Measurements from ENCODE around the gene TEC.

Gene TEC

DNA sequence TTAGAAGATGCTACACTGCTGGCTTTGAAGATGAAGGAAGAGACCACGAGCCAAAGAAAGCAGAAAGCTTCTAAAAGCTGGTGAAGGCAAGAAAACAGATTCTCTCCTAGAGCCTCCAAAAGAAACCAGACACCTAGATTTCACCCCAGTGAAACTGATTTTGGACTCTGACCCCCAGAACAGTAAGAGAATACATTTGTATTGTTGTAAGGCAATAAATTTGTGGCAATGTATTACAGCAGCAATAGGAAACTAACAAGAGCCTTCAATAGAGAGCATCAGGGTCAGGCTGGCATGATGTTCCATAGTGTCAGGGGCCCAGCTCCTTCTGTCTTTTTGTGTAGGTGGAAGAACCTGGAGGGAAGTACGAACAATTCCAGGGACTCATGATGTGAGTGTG is 6.0 kb upstream of the TEC start:
- H3K9me3 ChIP-seq (ENCODE audit: severe bottlenecking): no peaks in the 10 kb centered on the region
- DNase-seq (ENCODE audit: low spot score) (no peak), ATAC-seq (ENCODE audit: low read depth) (no peak)
- no peak overlapping the region for H3K4me3 ChIP-seq (ENCODE audit: severe bottlenecking)
- no peaks in the 10 kb centered on the region for H3K4me1 ChIP-seq (ENCODE audit: insufficient read depth, poor library complexity, severe bottlenecking)
- no peak overlapping the region for H3K27ac ChIP-seq (ENCODE audit: poor library complexity, severe bottlenecking)
- no peaks in the 10 kb centered on the region for H3K27me3 ChIP-seq (ENCODE audit: insufficient read depth, poor library complexity, severe bottlenecking)
- H3K36me3 ChIP-seq (ENCODE audit: low read depth): no peaks in the 10 kb centered on the region
- TF ChIP-seq, protein P1, sequence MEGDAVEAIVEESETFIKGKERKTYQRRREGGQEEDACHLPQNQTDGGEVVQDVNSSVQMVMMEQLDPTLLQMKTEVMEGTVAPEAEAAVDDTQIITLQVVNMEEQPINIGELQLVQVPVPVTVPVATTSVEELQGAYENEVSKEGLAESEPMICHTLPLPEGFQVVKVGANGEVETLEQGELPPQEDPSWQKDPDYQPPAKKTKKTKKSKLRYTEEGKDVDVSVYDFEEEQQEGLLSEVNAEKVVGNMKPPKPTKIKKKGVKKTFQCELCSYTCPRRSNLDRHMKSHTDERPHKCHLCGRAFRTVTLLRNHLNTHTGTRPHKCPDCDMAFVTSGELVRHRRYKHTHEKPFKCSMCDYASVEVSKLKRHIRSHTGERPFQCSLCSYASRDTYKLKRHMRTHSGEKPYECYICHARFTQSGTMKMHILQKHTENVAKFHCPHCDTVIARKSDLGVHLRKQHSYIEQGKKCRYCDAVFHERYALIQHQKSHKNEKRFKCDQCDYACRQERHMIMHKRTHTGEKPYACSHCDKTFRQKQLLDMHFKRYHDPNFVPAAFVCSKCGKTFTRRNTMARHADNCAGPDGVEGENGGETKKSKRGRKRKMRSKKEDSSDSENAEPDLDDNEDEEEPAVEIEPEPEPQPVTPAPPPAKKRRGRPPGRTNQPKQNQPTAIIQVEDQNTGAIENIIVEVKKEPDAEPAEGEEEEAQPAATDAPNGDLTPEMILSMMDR (IDR thresholded peaks at IDR 0.05; ENCODE audit: poor library complexity, severe bottlenecking): no peak

DNA sequence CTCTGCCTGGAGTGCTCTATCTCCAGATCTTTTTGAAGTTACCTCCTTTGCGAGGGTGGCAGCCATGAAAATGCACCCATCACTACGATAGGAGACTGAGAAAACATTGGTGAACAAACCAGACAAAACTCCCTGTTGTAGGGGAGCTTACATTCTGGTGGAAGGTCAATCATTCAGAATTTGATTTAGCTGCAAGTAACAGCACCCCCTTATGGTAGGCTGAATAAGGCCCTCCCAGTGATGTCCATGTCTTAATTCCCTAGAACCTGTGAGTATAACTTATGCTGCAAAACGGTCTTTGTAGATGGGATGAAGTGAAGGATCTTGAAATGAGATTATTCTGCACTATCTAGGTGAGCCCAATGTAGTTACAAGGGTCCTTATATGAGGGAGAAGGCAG is 5.6 kb upstream of the TEC start:
- H3K9me3 ChIP-seq (ENCODE audit: severe bottlenecking): no peaks in the 10 kb centered on the region
- no peaks in the 10 kb centered on the region for H3K36me3 ChIP-seq (ENCODE audit: low read depth)
- H3K27me3 ChIP-seq (ENCODE audit: insufficient read depth, poor library complexity, severe bottlenecking): no peaks in the 10 kb centered on the region
- H3K4me3 ChIP-seq (ENCODE audit: severe bottlenecking): no peak overlapping the region
- TF ChIP-seq, protein P1 (IDR thresholded peaks at IDR 0.05; ENCODE audit: poor library complexity, severe bottlenecking): peak; percentile 56
- ATAC-seq (ENCODE audit: low read depth): no peak; the same call in 2 of the 3 replicates
- no peak overlapping the region for H3K27ac ChIP-seq (ENCODE audit: poor library complexity, severe bottlenecking)
- no peak for DNase-seq (ENCODE audit: low spot score)
- H3K4me1 ChIP-seq (ENCODE audit: insufficient read depth, poor library complexity, severe bottlenecking): no peaks in the 10 kb centered on the region

DNA sequence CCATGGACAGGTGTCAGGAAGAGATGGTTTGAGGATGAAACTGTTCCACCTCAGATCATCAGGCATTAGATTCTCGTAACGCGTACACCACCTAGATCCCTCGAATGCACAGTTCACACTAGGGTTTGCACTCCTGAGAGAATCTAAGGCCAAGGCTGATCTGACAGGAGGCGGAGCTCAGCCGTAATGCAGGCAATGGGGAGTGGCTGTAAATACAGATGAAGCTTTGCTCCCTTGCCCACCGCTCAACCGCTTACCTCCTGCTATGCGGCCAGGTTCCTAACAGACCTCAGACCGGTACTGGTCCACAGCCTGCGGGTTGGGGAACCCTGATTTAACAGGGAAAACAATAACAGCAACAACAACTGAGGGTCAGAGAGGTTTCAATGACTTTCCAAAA is 2.0 kb upstream of the TEC start:
- DNase-seq (ENCODE audit: low spot score): no peak
- Histone ChIP-seq H3K27ac (ENCODE audit: poor library complexity, severe bottlenecking) (no peak overlapping the region), H3K27me3 (ENCODE audit: insufficient read depth, poor library complexity, severe bottlenecking) (no peaks in the 10 kb centered on the region), H3K36me3 (ENCODE audit: low read depth) (no peaks in the 10 kb centered on the region), H3K4me3 (ENCODE audit: severe bottlenecking) (no peak overlapping the region), H3K9me3 (ENCODE audit: severe bottlenecking) (no peaks in the 10 kb centered on the region), H3K4me1 (ENCODE audit: insufficient read depth, poor library complexity, severe bottlenecking) (no peaks in the 10 kb centered on the region)
- ATAC-seq (ENCODE audit: low read depth): no peak
- TF ChIP-seq, protein P1 (IDR thresholded peaks at IDR 0.05; ENCODE audit: poor library complexity, severe bottlenecking): no peak

DNA sequence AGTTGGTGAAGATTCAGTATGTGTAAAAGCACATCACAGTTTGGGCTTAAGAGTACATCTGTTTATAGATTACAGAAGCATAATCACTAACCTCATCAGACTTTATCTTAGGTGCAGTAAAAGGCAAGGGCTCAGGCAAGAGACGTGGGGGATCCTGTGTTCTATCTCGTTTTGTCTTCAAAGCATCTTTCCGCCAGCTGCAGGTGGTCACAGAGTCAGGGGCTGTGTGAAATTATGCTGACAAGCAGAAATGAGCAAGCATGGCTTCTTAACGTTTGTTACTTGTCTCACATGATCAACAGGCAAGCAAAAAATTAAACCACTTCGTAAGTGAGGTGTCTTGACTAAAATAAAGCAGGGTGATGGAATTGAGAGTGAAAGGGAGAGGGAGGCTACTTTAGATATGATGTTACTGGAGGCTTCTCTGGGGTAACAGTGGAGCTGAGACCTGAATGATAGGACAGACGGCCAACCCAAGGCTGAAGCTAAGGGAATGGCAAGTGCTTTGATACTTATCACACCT is 1.4 kb upstream of the TEC start:
- TF ChIP-seq, protein P1 (IDR thresholded peaks at IDR 0.05; ENCODE audit: poor library complexity, severe bottlenecking): no peak
- H3K27ac ChIP-seq (ENCODE audit: poor library complexity, severe bottlenecking): no peak overlapping the region
- no peak overlapping the region for H3K4me3 ChIP-seq (ENCODE audit: severe bottlenecking)
- no peaks in the 10 kb centered on the region for H3K36me3 ChIP-seq (ENCODE audit: low read depth)
- ATAC-seq (ENCODE audit: low read depth) (no peak), DNase-seq (ENCODE audit: low spot score) (no peak)
- H3K27me3 ChIP-seq (ENCODE audit: insufficient read depth, poor library complexity, severe bottlenecking): no peaks in the 10 kb centered on the region
- no peaks in the 10 kb centered on the region for H3K9me3 ChIP-seq (ENCODE audit: severe bottlenecking)
- no peaks in the 10 kb centered on the region for H3K4me1 ChIP-seq (ENCODE audit: insufficient read depth, poor library complexity, severe bottlenecking)

DNA sequence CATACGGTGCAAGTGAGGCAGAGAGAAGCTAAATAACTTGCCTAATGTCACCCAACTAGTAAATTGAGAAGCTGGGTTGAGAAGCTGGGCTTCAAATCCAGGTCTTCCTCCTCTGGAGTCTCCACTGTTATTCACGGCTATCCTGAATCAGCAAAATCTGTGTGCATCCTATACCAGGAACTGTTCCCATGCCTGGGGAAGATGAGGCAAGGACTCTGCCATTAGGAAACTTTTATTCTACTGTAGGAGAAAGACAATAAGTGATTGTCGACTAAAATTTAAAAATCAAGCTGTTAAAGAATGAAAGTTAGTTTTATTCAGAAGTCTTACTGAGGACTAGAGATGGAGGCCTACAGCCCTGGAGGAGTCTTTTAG is 872 bp upstream of the TEC start:
- Histone ChIP-seq H3K36me3 (ENCODE audit: low read depth) (no peaks in the 10 kb centered on the region), H3K4me1 (ENCODE audit: insufficient read depth, poor library complexity, severe bottlenecking) (no peaks in the 10 kb centered on the region), H3K9me3 (ENCODE audit: severe bottlenecking) (no peaks in the 10 kb centered on the region), H3K27ac (ENCODE audit: poor library complexity, severe bottlenecking) (no peak overlapping the region), H3K4me3 (ENCODE audit: severe bottlenecking) (peak overlapping the region; percentile 53), H3K27me3 (ENCODE audit: insufficient read depth, poor library complexity, severe bottlenecking) (no peaks in the 10 kb centered on the region)
- DNase-seq (ENCODE audit: low spot score) (no peak), ATAC-seq (ENCODE audit: low read depth) (no peak)
- TF ChIP-seq, protein P1 (IDR thresholded peaks at IDR 0.05; ENCODE audit: poor library complexity, severe bottlenecking): no peak
